ENCODE data around the gene CHAD.

Gene CHAD

GRCh38 chr17:50491505-50491904 lies 22.8 kb upstream of the CHAD start:
- no peak overlapping the region for H2AFZ ChIP-seq (ENCODE audit: low read depth, low read length, severe bottlenecking)
- no peaks in the 10 kb centered on the region for H3K9me3 ChIP-seq (ENCODE audit: insufficient read depth, low read length)
- no peaks in the 10 kb centered on the region for H3K79me2 ChIP-seq (ENCODE audit: insufficient read depth, low read length)
- no peaks in the 10 kb centered on the region for H3F3A ChIP-seq (ENCODE audit: insufficient read depth)
- H3K27ac ChIP-seq (ENCODE audit: low read depth, low read length) = no peak overlapping the region
- TF ChIP-seq, protein P1, sequence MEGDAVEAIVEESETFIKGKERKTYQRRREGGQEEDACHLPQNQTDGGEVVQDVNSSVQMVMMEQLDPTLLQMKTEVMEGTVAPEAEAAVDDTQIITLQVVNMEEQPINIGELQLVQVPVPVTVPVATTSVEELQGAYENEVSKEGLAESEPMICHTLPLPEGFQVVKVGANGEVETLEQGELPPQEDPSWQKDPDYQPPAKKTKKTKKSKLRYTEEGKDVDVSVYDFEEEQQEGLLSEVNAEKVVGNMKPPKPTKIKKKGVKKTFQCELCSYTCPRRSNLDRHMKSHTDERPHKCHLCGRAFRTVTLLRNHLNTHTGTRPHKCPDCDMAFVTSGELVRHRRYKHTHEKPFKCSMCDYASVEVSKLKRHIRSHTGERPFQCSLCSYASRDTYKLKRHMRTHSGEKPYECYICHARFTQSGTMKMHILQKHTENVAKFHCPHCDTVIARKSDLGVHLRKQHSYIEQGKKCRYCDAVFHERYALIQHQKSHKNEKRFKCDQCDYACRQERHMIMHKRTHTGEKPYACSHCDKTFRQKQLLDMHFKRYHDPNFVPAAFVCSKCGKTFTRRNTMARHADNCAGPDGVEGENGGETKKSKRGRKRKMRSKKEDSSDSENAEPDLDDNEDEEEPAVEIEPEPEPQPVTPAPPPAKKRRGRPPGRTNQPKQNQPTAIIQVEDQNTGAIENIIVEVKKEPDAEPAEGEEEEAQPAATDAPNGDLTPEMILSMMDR (IDR thresholded peaks at IDR 0.05; ENCODE audit: insufficient read depth, low read length, poor library complexity, severe bottlenecking) = no peak
- no peak for TF ChIP-seq EZH2phosphoT487 (conservative IDR thresholded peaks at IDR 0.05; ENCODE audit: low read length)
- no peak overlapping the region for H3K4me2 ChIP-seq (ENCODE audit: low read depth, low read length, poor library complexity, severe bottlenecking)
- no peak overlapping the region for H3K4me3 ChIP-seq (ENCODE audit: insufficient read depth, low read length, poor library complexity, severe bottlenecking)
- no peaks in the 10 kb centered on the region for H3K9me2 ChIP-seq (replicated peaks; ENCODE audit: insufficient read depth, low read length)
- no peak overlapping the region for H3K9ac ChIP-seq (ENCODE audit: low read length)
- H3K27me3 ChIP-seq (ENCODE audit: low read length) = no peaks in the 10 kb centered on the region
- no peaks in the 10 kb centered on the region for H3K36me3 ChIP-seq (ENCODE audit: low read length)
- H4K20me1 ChIP-seq (ENCODE audit: low read depth, low read length) = no peaks in the 10 kb centered on the region

DNA sequence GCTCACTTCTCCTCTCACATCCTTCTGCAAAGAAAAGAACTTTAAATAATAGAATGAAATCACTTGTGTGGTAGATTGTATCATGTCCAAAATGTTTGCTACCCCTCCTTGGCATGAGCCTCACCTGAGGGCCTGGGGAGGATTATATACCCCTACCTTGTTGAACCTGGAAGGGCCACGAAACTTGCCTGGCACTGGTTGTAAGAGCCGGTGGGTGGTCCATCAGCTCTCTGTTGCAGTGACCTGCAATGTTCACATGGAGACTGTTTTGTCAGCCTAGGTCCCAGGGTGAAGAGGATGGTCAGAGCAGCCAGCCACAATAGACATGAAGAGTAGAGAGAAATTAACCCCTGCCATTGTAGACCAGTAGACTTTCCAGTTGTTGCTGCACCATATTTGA lies 20.2 kb upstream of the CHAD start:
- Histone ChIP-seq H3K27ac (ENCODE audit: low read depth, low read length) (no peak overlapping the region), H3F3A (ENCODE audit: insufficient read depth) (no peaks in the 10 kb centered on the region), H3K9ac (ENCODE audit: low read length) (no peak overlapping the region), H3K4me2 (ENCODE audit: low read depth, low read length, poor library complexity, severe bottlenecking) (no peak overlapping the region), H3K79me2 (ENCODE audit: insufficient read depth, low read length) (no peaks in the 10 kb centered on the region), H3K9me2 (replicated peaks; ENCODE audit: insufficient read depth, low read length) (no peaks in the 10 kb centered on the region), H3K36me3 (ENCODE audit: low read length) (no peaks in the 10 kb centered on the region), H2AFZ (ENCODE audit: low read depth, low read length, severe bottlenecking) (no peak overlapping the region), H3K4me3 (ENCODE audit: insufficient read depth, low read length, poor library complexity, severe bottlenecking) (no peak overlapping the region), H4K20me1 (ENCODE audit: low read depth, low read length) (no peaks in the 10 kb centered on the region), H3K27me3 (ENCODE audit: low read length) (no peaks in the 10 kb centered on the region), H3K9me3 (ENCODE audit: insufficient read depth, low read length) (no peaks in the 10 kb centered on the region)
- TF ChIP-seq, protein P1 (IDR thresholded peaks at IDR 0.05; ENCODE audit: insufficient read depth, low read length, poor library complexity, severe bottlenecking) = no peak
- TF ChIP-seq EZH2phosphoT487 (conservative IDR thresholded peaks at IDR 0.05; ENCODE audit: low read length) = no peak

DNA sequence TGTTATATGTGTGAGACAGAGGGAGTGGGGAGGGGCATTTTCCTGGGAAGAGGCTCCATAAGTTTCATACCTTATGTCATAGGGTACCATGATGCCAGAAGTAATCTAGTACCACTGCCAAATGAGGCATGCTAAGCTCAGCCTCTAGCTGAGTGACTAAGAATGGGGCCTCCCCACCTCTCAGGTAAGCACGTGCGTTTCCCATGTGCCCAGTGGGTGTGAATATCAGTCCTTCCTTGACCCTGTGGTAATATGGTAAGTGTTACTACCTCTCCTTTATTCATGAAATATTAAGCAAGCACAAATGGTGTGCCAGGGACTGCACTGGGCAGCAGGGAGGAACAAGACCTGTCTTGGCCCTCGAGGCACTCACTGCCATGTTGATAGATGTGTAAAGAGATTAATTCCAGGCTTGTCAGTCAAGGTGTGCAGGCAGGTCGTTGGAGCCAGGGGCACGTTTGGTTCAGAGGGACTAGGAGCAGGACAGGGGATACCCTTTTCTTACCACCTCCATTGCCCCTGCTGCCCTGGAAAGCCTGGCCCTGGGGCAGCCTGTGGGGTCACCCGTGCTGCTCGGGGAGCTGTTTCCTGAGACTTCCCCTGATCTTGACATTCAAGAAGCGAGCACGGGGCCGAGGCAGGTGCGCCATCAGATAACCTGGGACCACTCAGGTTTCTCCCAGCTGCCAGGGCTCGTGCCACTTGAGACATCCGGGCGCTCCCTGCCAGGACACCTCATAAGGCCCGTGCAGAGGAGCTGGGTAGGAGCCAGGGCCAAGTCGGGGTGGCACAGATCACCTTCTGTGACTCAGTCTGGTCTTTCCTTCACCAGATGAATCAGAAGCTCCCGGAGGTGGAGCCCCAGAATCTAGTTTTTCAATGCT lies 18.8 kb upstream of the CHAD start:
- Histone ChIP-seq H3K4me2 (ENCODE audit: low read depth, low read length, poor library complexity, severe bottlenecking) (no peak overlapping the region), H3K27ac (ENCODE audit: low read depth, low read length) (no peak overlapping the region), H3K9ac (ENCODE audit: low read length) (no peak overlapping the region), H3K79me2 (ENCODE audit: insufficient read depth, low read length) (no peaks in the 10 kb centered on the region), H4K20me1 (ENCODE audit: low read depth, low read length) (no peaks in the 10 kb centered on the region), H3K4me3 (ENCODE audit: insufficient read depth, low read length, poor library complexity, severe bottlenecking) (no peak overlapping the region), H3F3A (ENCODE audit: insufficient read depth) (no peaks in the 10 kb centered on the region), H3K27me3 (ENCODE audit: low read length) (no peaks in the 10 kb centered on the region), H2AFZ (ENCODE audit: low read depth, low read length, severe bottlenecking) (no peak overlapping the region), H3K9me3 (ENCODE audit: insufficient read depth, low read length) (no peaks in the 10 kb centered on the region), H3K36me3 (ENCODE audit: low read length) (no peaks in the 10 kb centered on the region), H3K9me2 (replicated peaks; ENCODE audit: insufficient read depth, low read length) (no peaks in the 10 kb centered on the region)
- TF ChIP-seq EZH2phosphoT487 (conservative IDR thresholded peaks at IDR 0.05; ENCODE audit: low read length) = no peak
- TF ChIP-seq, protein P1 (IDR thresholded peaks at IDR 0.05; ENCODE audit: insufficient read depth, low read length, poor library complexity, severe bottlenecking) = no peak

All from SU-DHL-6 (cell line).